HepG2 (cell line): ENCODE data around the gene CHRNA3. TPM values are rescaled to one million over a fixed set of nuclear protein-coding genes. Genes with fewer than 3 reads are reported as not detected.
A peak's percentile ranks its signal among the peaks of the same experiment; 100 is the strongest.

Experiments used
- GATA4 ChIP-seq: sonication (generic); IDR thresholded peaks from 2 replicates; pipeline ENCODE4 v1.6.1; 2016; ENCODE audit warnings: antibody characterized with exemption, low read depth, borderline replicate concordance
- HNF4A ChIP-seq: sonication (generic); formaldehyde crosslinking; IDR thresholded peaks from 2 replicates; pipeline ENCODE4 v1.4.0; 2020; ENCODE audit warnings: missing genetic modification reagents
- HNRNPH1 ChIP-seq: fragments of 200-400 bp; formaldehyde crosslinking; optimal IDR thresholded peaks from 2 replicates; pipeline ENCODE3; 2017; ENCODE audit warnings: mild to moderate bottlenecking, low read depth, low read length
- IRF2 ChIP-seq: IDR thresholded peaks from 2 replicates; pipeline ENCODE4 v1.6.1; 2018; ENCODE audit warnings: missing genetic modification reagents, missing compliant biosample characterization
- MIXL1 ChIP-seq: IDR thresholded peaks from 2 replicates; pipeline ENCODE4 v1.6.1; 2016
- NFRKB ChIP-seq: fragments of 450-650 bp; IDR thresholded peaks from 2 replicates; pipeline ENCODE4 v1.6.1; 2017
- NR2F1 ChIP-seq, 2 experiments: fragments of 450-650 bp in 1 of 2; formaldehyde crosslinking in 1 of 2; IDR thresholded peaks; 2 replicates each; pipeline versions ENCODE4 v1.5.0 to v1.6.1; 2016 to 2020; ENCODE audit warnings: mild to moderate bottlenecking in 1 of 2, missing compliant biosample characterization in 1 of 2, missing genetic modification reagents in 1 of 2, moderate library complexity in 1 of 2
- PITX1 ChIP-seq: sonication (generic); formaldehyde crosslinking; IDR thresholded peaks from 2 replicates; pipeline ENCODE4 v1.5.1; 2020; ENCODE audit warnings: mild to moderate bottlenecking, missing genetic modification reagents
- RARA ChIP-seq: IDR thresholded peaks from 2 replicates; pipeline ENCODE4 v1.6.1; 2016; ENCODE audit warnings: missing genetic modification reagents, missing compliant biosample characterization
- RBM22 ChIP-seq: fragments of 200-400 bp; formaldehyde crosslinking; optimal IDR thresholded peaks from 2 replicates; pipeline ENCODE3; 2017; ENCODE audit warnings: mild to moderate bottlenecking, low read length, moderate library complexity
- SAP130 ChIP-seq: IDR thresholded peaks from 2 replicates; pipeline ENCODE4 v1.6.1; 2016; ENCODE audit warnings: low read depth
- SIN3A ChIP-seq: IDR thresholded peaks from 2 replicates; pipeline ENCODE4 v1.6.1; 2011; ENCODE audit warnings: low read depth, mild to moderate bottlenecking, control low read depth, low read length, borderline replicate concordance
- SP4 ChIP-seq: sonication (generic); formaldehyde crosslinking; IDR thresholded peaks from 2 replicates; pipeline ENCODE4 v1.8.1; 2023; ENCODE audit warnings: mild to moderate bottlenecking, missing genetic modification reagents
- TERF1 ChIP-seq: sonication (generic); formaldehyde crosslinking; IDR thresholded peaks from 2 replicates; pipeline ENCODE4 v1.8.0; 2022; ENCODE audit warnings: mild to moderate bottlenecking, missing genetic modification reagents, moderate library complexity
- ZFY ChIP-seq: sonication (generic); formaldehyde crosslinking; IDR thresholded peaks from 2 replicates; pipeline ENCODE4 v1.4.0; 2020; ENCODE audit warnings: missing genetic modification reagents
- ZIK1 ChIP-seq: sonication (generic); formaldehyde crosslinking; IDR thresholded peaks from 2 replicates; pipeline ENCODE4 v1.5.0; 2020; ENCODE audit warnings: mild to moderate bottlenecking, low read depth, missing genetic modification reagents, borderline replicate concordance
- ZNF230 ChIP-seq: sonication (generic); formaldehyde crosslinking; IDR thresholded peaks from 2 replicates; pipeline ENCODE4 v1.4.0; 2020; ENCODE audit warnings: mild to moderate bottlenecking, missing genetic modification reagents
- ZNF547 ChIP-seq: sonication (generic); formaldehyde crosslinking; IDR thresholded peaks from 2 replicates; pipeline ENCODE4 v1.5.1; 2020; ENCODE audit warnings: mild to moderate bottlenecking, missing genetic modification reagents
- ZNF552 ChIP-seq: sonication (generic); formaldehyde crosslinking; IDR thresholded peaks from 2 replicates; pipeline ENCODE4 v1.9.0; 2022; ENCODE audit warnings: missing genetic modification reagents, mild to moderate bottlenecking, borderline replicate concordance
- ZNF644 ChIP-seq: IDR thresholded peaks from 2 replicates; pipeline ENCODE4 v1.6.1; 2016; ENCODE audit warnings: low read depth
- ZNF770 ChIP-seq: sonication (generic); formaldehyde crosslinking; IDR thresholded peaks from 2 replicates; pipeline ENCODE4 v1.5.0; 2020; ENCODE audit warnings: mild to moderate bottlenecking, missing genetic modification reagents
- polyA plus RNA-seq, 8 experiments: library from polyadenylated mRNA; depleted of rRNA in 3 of 8; stranded (reverse) in 7 of 8; unstranded in 1 of 8; fragments of >200 nt; fragmentation: Illumina TruSeq in 4 of 8; extraction: Trizol in 4 of 8; gene quantifications; 2 replicates each; pipeline versions ENCODE4 v1.2.1 to v1.2.3, GENCODE V29; 2011 to 2016; ENCODE audit warnings: low read depth in 4 of 8, missing spikeins in 1 of 8, mixed read lengths in 1 of 8; ENCODE audit not compliant: insufficient read depth in 1 of 8
- total RNA-seq, 5 experiments: library from RNA; depleted of rRNA; stranded (reverse); fragments of >200 nt; fragmentation: Illumina TruSeq; extraction: Trizol; gene quantifications; 2 replicates each; pipeline ENCODE4 v1.2.3, GENCODE V29; 2016; ENCODE audit warnings: low read depth in 1 of 5
- TF ChIP-seq, protein P1 (sequence below): sonication (generic); formaldehyde crosslinking; conservative IDR thresholded peaks from 2 replicates; pipeline ENCODE4 v1.4.0; 2020; ENCODE audit warnings: mild to moderate bottlenecking, missing genetic modification reagents, moderate library complexity
- TF ChIP-seq, protein P2 (sequence below): sonication (generic); formaldehyde crosslinking; IDR thresholded peaks from 2 replicates; pipeline ENCODE4 v1.9.0; 2021; ENCODE audit warnings: missing genetic modification reagents, mild to moderate bottlenecking, borderline replicate concordance

The CHRNA3 gene
- total and polyA plus RNA-seq, 2 of the 13 experiments (the other 11 are each of a cell fraction or from before 2014, with no cell fraction given), result not detected

DNA sequence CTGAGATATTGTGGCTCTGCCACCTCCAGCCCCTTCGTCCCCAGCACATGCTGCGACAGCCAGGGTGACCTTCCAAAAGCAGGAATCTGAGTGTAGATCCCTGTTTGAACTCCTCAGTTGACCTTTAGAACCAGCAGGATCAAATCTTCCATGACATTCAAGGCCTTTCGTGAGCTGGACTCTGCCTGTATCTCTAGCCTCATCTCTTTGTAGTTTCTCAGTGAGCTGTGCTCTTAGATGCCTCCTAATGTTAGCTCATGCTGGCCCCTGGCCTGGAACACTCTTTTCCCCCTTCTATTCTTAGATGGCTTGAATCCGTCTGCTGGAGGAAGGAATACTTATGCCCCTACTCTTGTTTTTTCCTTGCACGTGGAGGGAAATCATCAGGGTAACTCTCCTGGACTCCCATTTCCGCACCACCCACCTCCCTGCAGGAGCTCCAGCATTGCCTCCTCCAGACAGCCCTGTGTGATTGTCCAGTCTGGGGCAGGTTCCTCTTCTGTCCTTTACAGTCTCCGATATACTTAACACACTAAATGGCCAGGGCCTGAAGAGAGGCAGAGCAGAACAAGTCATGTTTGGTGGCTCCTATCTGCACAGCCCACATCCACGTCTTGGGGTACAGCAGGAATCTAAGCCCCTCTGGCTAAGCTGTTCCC, 46.9 kb upstream of the CHRNA3 start (continued):
- TF ChIP-seq SP4, result no peak
- TF ChIP-seq NFRKB, result no peak
- no peak for TF ChIP-seq TERF1 (CRISPR knock-in tag)
- 0 out of 2 replicates have a peak, but pooled peaks have one; percentile 58 for TF ChIP-seq ZNF770
- TF ChIP-seq ZNF547, result no peak
- TF ChIP-seq IRF2 (CRISPR knock-in tag), result no peak
- TF ChIP-seq HNF4A, result peak; percentile 69
- TF ChIP-seq ZNF552 (CRISPR knock-in tag), result no peak
- TF ChIP-seq, protein P1, sequence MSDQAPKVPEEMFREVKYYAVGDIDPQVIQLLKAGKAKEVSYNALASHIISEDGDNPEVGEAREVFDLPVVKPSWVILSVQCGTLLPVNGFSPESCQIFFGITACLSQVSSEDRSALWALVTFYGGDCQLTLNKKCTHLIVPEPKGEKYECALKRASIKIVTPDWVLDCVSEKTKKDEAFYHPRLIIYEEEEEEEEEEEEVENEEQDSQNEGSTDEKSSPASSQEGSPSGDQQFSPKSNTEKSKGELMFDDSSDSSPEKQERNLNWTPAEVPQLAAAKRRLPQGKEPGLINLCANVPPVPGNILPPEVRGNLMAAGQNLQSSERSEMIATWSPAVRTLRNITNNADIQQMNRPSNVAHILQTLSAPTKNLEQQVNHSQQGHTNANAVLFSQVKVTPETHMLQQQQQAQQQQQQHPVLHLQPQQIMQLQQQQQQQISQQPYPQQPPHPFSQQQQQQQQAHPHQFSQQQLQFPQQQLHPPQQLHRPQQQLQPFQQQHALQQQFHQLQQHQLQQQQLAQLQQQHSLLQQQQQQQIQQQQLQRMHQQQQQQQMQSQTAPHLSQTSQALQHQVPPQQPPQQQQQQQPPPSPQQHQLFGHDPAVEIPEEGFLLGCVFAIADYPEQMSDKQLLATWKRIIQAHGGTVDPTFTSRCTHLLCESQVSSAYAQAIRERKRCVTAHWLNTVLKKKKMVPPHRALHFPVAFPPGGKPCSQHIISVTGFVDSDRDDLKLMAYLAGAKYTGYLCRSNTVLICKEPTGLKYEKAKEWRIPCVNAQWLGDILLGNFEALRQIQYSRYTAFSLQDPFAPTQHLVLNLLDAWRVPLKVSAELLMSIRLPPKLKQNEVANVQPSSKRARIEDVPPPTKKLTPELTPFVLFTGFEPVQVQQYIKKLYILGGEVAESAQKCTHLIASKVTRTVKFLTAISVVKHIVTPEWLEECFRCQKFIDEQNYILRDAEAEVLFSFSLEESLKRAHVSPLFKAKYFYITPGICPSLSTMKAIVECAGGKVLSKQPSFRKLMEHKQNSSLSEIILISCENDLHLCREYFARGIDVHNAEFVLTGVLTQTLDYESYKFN (CRISPR knock-in tag), result peak; percentile 32; the same call in 1 of the 2 replicates
- peak; percentile 26; the same call in 1 of the 2 replicates for TF ChIP-seq RARA
- no peak for TF ChIP-seq SAP130 (CRISPR knock-in tag)
- TF ChIP-seq SIN3A, result no peak
- TF ChIP-seq NR2F1 (CRISPR knock-in tag; IDR thresholded peaks at IDR 0.05), result 0 out of 4 replicates have a peak, but pooled peaks of 1 of the 2 experiments have one; percentile 28
- no peak for TF ChIP-seq ZFY (CRISPR knock-in tag)
- TF ChIP-seq, protein P2, sequence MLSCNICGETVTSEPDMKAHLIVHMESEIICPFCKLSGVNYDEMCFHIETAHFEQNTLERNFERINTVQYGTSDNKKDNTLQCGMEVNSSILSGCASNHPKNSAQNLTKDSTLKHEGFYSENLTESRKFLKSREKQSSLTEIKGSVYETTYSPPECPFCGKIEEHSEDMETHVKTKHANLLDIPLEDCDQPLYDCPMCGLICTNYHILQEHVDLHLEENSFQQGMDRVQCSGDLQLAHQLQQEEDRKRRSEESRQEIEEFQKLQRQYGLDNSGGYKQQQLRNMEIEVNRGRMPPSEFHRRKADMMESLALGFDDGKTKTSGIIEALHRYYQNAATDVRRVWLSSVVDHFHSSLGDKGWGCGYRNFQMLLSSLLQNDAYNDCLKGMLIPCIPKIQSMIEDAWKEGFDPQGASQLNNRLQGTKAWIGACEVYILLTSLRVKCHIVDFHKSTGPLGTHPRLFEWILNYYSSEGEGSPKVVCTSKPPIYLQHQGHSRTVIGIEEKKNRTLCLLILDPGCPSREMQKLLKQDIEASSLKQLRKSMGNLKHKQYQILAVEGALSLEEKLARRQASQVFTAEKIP (CRISPR knock-in tag), result no peak
- TF ChIP-seq MIXL1 (CRISPR knock-in tag), result no peak
- TF ChIP-seq PITX1 (CRISPR knock-in tag), result 0 out of 2 replicates have a peak, but pooled peaks have one; percentile 20
- no peak for TF ChIP-seq ZNF644 (CRISPR knock-in tag)
- no peak for TF ChIP-seq GATA4
- no peak for TF ChIP-seq ZIK1 (CRISPR knock-in tag)
- no peak for TF ChIP-seq RBM22
- TF ChIP-seq ZNF230 (CRISPR knock-in tag), result no peak
- TF ChIP-seq HNRNPH1, result no peak
